H1 (cell line): ENCODE measurements around the gene OR10J5.

Experiments used
- ATF3 ChIP-seq: IDR thresholded peaks from 2 replicates; pipeline ENCODE4 v1.6.1; 2011; ENCODE audit warnings: low read depth, mild to moderate bottlenecking, low read length; ENCODE audit not compliant: insufficient read depth
- CBX8 ChIP-seq: fragments of 300-800, 300-1000 bp; sonication (generic); IDR thresholded peaks from 2 replicates; pipeline ENCODE4 v1.7.1; 2016; ENCODE audit warnings: low read depth, low read length, borderline replicate concordance
- CTCF ChIP-seq, 3 experiments: IDR thresholded peaks; 1 replicate in 2 of 3; 2 replicates in 1 of 3; pipeline versions ENCODE4 v1.5.1 to v1.6.1; 2011; ENCODE audit warnings: low read length in 3 of 3, mild to moderate bottlenecking in 3 of 3, inconsistent platforms in 2 of 3, low read depth in 1 of 3, moderate library complexity in 1 of 3; ENCODE audit not compliant: insufficient read depth in 1 of 3; ENCODE audit errors: control extremely low read depth in 1 of 3
- KDM5A ChIP-seq: fragments of 200-600 bp; IDR thresholded peaks from 2 replicates; pipeline ENCODE4 v1.7.1; 2012; ENCODE audit warnings: mild to moderate bottlenecking, low read length, inconsistent platforms, mixed read lengths
- POLR2A ChIP-seq, 2 experiments: IDR thresholded peaks; 1 replicate in 1 of 2; 2 replicates in 1 of 2; pipeline ENCODE4 v1.6.1; 2011; ENCODE audit warnings: low read depth in 2 of 2, low read length in 2 of 2, mild to moderate bottlenecking in 2 of 2; ENCODE audit errors: control extremely low read depth in 1 of 2
- POLR2AphosphoS5 ChIP-seq: IDR thresholded peaks from 2 replicates; pipeline ENCODE4 v1.6.1; 2011; ENCODE audit warnings: low read depth, low read length
- RFX5 ChIP-seq: IDR thresholded peaks from 2 replicates; pipeline ENCODE4 v1.6.1; 2011; ENCODE audit warnings: low read depth, low read length, improper control_type of control experiment, borderline replicate concordance
- SP2 ChIP-seq: IDR thresholded peaks from 2 replicates; pipeline ENCODE4 v1.6.1; 2012; ENCODE audit warnings: mild to moderate bottlenecking, low read length, inconsistent platforms
- TAF1 ChIP-seq: IDR thresholded peaks from 2 replicates; pipeline ENCODE4 v1.6.1; 2011; ENCODE audit warnings: mild to moderate bottlenecking, low read depth, low read length
- YY1 ChIP-seq: IDR thresholded peaks from 2 replicates; pipeline ENCODE4 v1.6.1; 2011; ENCODE audit warnings: low read depth, mild to moderate bottlenecking, low read length

- no peak for TF ChIP-seq KDM5A
- TF ChIP-seq POLR2A (IDR thresholded peaks at IDR 0.05; ENCODE audit: control extremely low read depth in 1 of 2, low read depth in 2 of 2, low read length in 2 of 2) = no peak
- no peak for TF ChIP-seq SP2
- no peak for TF ChIP-seq CTCF (IDR thresholded peaks at IDR 0.05; ENCODE audit: control extremely low read depth in 1 of 3, insufficient read depth in 1 of 3, low read depth in 1 of 3, low read length in 3 of 3)
- TF ChIP-seq TAF1 = no peak
- TF ChIP-seq YY1 = no peak
- TF ChIP-seq RFX5 = no peak
- no peak for TF ChIP-seq POLR2AphosphoS5
- TF ChIP-seq CBX8 = no peak
- no peak for TF ChIP-seq ATF3
Observed at GRCh38 chr1:159554261-159554660, 18.5 kb upstream of the OR10J5 start.
